ENCODE data around the gene TNKS1BP1. TPM values are rescaled to one million over a fixed set of nuclear protein-coding genes. Genes with fewer than 3 reads are reported as not detected.

The TNKS1BP1 gene
- total RNA-seq, 2 experiments from 2014 or later: 14.0 to 15.1 TPM

GRCh38 chr11:57353036-57353435, 28.3 kb upstream of the TNKS1BP1 start:
- Mint-ChIP-seq H3K36me3 (no peaks in the 10 kb centered on the region), H3K4me1 (ENCODE audit: low read depth) (peaks cover 2% of the 10 kb centered on the region), H3K9me3 (peaks cover 5% of the 10 kb centered on the region), H3K27ac (no peak overlapping the region), H3K27me3 (peaks cover 9% of the 10 kb centered on the region), H3K4me3 (no peak overlapping the region)
- ChIA-PET CTCF (interaction anchor here (0.9 to 2.0 kb wide), 5 partner anchors 78 to 291 kb away, joined by 3 to 9 read pairs (median 6); no protein-coding TSS in a partner anchor), POLR2A (no interaction called here)
- no peak for DNase-seq
- intact Hi-C loops (cut with micrococcal nuclease): no loop called here

DNA sequence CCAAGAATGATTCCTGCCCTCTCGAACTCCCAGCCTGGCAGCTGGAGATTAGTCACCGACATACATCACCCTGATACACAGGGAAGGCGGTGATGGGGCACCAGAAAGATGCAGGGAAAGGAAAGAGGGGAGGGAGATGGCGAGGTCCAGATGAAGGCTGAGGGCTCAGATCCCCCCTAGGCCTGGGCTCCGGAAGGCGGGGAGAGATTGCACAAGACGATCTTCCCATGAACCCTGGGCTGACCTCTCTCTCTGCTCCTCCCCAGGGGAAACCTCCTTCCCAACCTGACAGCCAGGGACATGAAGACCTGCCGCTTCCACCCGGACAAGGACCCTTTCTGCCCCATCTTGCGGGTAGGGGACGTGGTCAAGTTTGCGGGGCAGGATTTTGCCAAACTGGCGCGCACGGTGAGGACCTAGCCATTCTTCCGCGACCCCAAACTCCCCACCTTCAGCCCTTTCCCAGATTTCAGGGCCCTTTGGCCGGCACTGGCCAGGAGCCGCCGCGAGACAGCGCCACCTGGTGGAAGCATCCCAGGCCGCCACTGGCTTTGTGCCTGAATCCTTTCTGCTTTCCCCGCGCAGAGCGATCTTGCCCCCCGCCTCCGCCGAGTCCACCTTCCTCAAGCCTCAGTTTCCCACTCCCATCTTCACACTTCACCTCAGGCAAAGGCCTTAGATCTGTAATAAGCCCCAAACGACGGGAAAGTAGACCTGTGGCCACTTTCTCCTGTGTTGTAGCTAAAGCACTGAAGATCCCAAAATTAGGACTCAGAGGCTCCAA, 24.9 kb upstream of the TNKS1BP1 start:
- DNase-seq: peak; percentile 73
- H3K4me3 Mint-ChIP-seq: no peak overlapping the region
- peaks cover 2% of the 10 kb centered on the region for H3K4me1 Mint-ChIP-seq (ENCODE audit: low read depth)
- peaks cover 5% of the 10 kb centered on the region for H3K27me3 Mint-ChIP-seq
- no peaks in the 10 kb centered on the region for H3K36me3 Mint-ChIP-seq
- no peak overlapping the region for H3K27ac Mint-ChIP-seq
- intact Hi-C loops (cut with micrococcal nuclease): loop anchor here (5.0 to 10.0 kb wide), 2 partner anchors 178 to 505 kb away; no protein-coding TSS in a partner anchor
- H3K9me3 Mint-ChIP-seq: peaks cover 5% of the 10 kb centered on the region
- ChIA-PET POLR2A (no interaction called here), CTCF (interaction anchor here (0.5 to 4.9 kb wide), 20 partner anchors 8 to 509 kb away, joined by 3 to 43 read pairs (median 4); partner anchors contain the start of gene PRG2)

- Mint-ChIP-seq H3K9me3 (peaks cover 5% of the 10 kb centered on the region), H3K27ac (no peak overlapping the region), H3K4me1 (ENCODE audit: low read depth) (peaks cover 2% of the 10 kb centered on the region), H3K4me3 (no peak overlapping the region), H3K36me3 (no peaks in the 10 kb centered on the region), H3K27me3 (peaks cover 5% of the 10 kb centered on the region)
- intact Hi-C loops (cut with micrococcal nuclease): loop anchor here (5.0 to 10.0 kb wide), 2 partner anchors 179 to 504 kb away; no protein-coding TSS in a partner anchor
- DNase-seq: no peak
- POLR2A ChIA-PET: interaction anchor here (1.3 kb wide), 1 partner anchor 76 kb away, joined by 4 read pairs; no protein-coding TSS in a partner anchor
- CTCF ChIA-PET: interaction anchor here (0.6 to 4.9 kb wide), 9 partner anchors 8 to 337 kb away, joined by 3 to 43 read pairs (median 6); partner anchors contain the start of gene PRG2
These were observed 24.0 kb upstream of the TNKS1BP1 start for GRCh38 chr11:57348636-57349313.

DNA sequence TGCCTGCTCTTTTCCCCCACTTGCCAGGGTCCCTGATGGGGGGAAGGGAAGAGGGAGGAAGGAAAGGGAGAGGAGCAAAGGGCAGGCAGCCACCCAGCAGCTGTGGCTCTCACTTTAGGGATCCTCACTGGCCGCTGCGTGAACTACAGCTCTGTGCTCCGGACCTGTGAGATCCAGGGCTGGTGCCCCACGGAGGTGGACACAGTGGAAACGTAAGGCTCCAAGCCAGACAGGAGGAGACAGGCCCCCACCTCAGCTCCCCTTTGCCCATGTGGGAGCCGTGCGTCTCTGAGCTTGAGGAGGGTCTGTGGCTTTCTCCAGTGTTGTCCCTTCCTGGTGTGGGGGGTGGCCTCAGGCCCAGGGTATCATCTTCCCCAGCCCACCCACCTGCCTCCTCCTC, 23.3 kb upstream of the TNKS1BP1 start:
- no peaks in the 10 kb centered on the region for H3K36me3 Mint-ChIP-seq
- DNase-seq: no peak
- no peak overlapping the region for H3K4me3 Mint-ChIP-seq
- intact Hi-C loops (cut with micrococcal nuclease): loop anchor here (5.0 to 10.0 kb wide), 2 partner anchors 179 to 503 kb away; no protein-coding TSS in a partner anchor
- peaks cover 2% of the 10 kb centered on the region for H3K4me1 Mint-ChIP-seq (ENCODE audit: low read depth)
- H3K27ac Mint-ChIP-seq: no peak overlapping the region
- ChIA-PET CTCF (interaction anchor here (0.8 to 4.9 kb wide), 9 partner anchors 9 to 296 kb away, joined by 3 to 43 read pairs (median 6); partner anchors contain the start of gene SSRP1), POLR2A (interaction anchor here (1.3 kb wide), 1 partner anchor 77 kb away, joined by 4 read pairs; no protein-coding TSS in a partner anchor)
- H3K27me3 Mint-ChIP-seq: peaks cover 4% of the 10 kb centered on the region
- H3K9me3 Mint-ChIP-seq: peaks cover 5% of the 10 kb centered on the region

GRCh38 chr11:57347336-57347735, 22.6 kb upstream of the TNKS1BP1 start:
- DNase-seq: no peak
- Mint-ChIP-seq H3K27ac (no peak overlapping the region), H3K4me3 (no peak overlapping the region), H3K27me3 (peaks cover 4% of the 10 kb centered on the region), H3K4me1 (ENCODE audit: low read depth) (peaks cover 2% of the 10 kb centered on the region), H3K36me3 (no peaks in the 10 kb centered on the region), H3K9me3 (peaks cover 5% of the 10 kb centered on the region)
- intact Hi-C loops (cut with micrococcal nuclease): loop anchor here (5.0 to 10.0 kb wide), 2 partner anchors 180 to 503 kb away; no protein-coding TSS in a partner anchor
- ChIA-PET POLR2A (no interaction called here), CTCF (interaction anchor here (0.8 to 4.9 kb wide), 7 partner anchors 10 to 297 kb away, joined by 3 to 43 read pairs (median 5); partner anchors contain the start of gene SSRP1)

DNA sequence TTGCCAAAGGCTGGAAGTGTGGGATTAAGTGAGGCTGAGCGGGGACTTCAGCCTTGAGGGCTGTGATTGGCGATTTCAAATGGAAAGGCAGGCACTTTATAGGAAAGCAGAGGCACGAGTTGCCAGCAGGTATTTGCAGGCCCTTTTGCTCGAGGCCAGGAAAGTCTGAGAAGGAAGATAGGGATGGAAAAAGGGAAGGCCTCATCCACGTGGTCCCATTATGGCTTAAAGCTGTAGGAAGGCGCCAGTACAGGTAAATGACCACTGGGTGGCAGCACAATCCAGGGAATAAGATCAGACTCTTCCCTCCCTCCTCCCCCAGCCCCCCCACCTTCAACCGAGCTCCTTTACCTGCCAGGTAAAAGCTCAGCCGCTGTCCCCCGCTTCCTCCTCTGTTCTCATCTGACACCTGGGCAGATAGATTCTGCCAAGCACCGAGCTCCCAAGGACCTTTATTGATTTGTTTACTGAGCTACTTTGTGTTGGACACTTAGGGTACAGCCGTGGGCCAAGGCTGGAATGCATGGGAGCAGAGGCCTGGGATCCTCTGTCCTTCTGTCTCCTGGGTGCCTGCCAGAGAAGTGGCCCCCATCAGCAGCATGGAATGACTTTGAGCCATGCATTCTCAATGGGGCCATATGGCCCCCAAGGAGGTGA, 20.9 kb upstream of the TNKS1BP1 start:
- ChIA-PET POLR2A (no interaction called here), CTCF (interaction anchor here (0.6 to 4.9 kb wide), 35 partner anchors 9 to 941 kb away, joined by 3 to 43 read pairs (median 4); partner anchors contain the start of genes MED19, RTN4RL2, SLC43A1 and SSRP1)
- no peak overlapping the region for H3K4me3 Mint-ChIP-seq
- no peaks in the 10 kb centered on the region for H3K36me3 Mint-ChIP-seq
- peaks cover 2% of the 10 kb centered on the region for H3K4me1 Mint-ChIP-seq (ENCODE audit: low read depth)
- peak; percentile 76 for DNase-seq
- H3K27me3 Mint-ChIP-seq: peaks cover 2% of the 10 kb centered on the region
- intact Hi-C loops (cut with micrococcal nuclease): loop anchor here (1.0 to 10.0 kb wide), 5 partner anchors 113 to 501 kb away; no protein-coding TSS in a partner anchor
- H3K9me3 Mint-ChIP-seq: no peaks in the 10 kb centered on the region
- H3K27ac Mint-ChIP-seq: no peak overlapping the region

GRCh38 chr11:57344826-57345225, 20.1 kb upstream of the TNKS1BP1 start:
- CTCF ChIA-PET: interaction anchor here (0.8 to 4.9 kb wide), 6 partner anchors 10 to 139 kb away, joined by 3 to 43 read pairs (median 8); partner anchors contain the start of gene SSRP1
- DNase-seq: no peak
- no peak overlapping the region for H3K4me3 Mint-ChIP-seq
- no peaks in the 10 kb centered on the region for H3K36me3 Mint-ChIP-seq
- no peaks in the 10 kb centered on the region for H3K9me3 Mint-ChIP-seq
- no peak overlapping the region for H3K27ac Mint-ChIP-seq
- POLR2A ChIA-PET: no interaction called here
- intact Hi-C loops (cut with micrococcal nuclease): loop anchor here (1.0 to 10.0 kb wide), 6 partner anchors 114 to 500 kb away; no protein-coding TSS in a partner anchor
- peaks cover under 1% of the 10 kb centered on the region for H3K27me3 Mint-ChIP-seq
- peaks cover under 1% of the 10 kb centered on the region for H3K4me1 Mint-ChIP-seq (ENCODE audit: low read depth)

DNA sequence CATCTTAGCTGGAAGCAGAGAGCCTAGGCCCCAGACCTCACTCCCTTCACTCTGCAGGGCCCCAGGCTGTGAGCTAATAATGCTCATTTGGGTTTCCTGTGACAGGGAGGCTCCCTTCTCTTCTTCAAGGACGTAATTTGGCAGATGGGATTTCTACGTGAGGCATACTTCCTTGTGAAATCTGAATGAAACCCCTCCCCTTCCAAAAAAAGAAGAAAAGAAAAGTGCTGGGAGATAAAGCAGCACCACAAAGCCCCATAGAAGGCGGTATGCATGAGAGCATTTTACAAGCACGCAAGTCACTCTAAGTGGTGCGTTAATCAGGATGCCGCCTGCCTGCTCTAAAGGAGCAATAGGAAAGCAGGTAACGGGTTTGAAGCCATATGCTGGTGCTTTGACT, 19.1 kb upstream of the TNKS1BP1 start:
- no peaks in the 10 kb centered on the region for H3K9me3 Mint-ChIP-seq
- H3K27ac Mint-ChIP-seq: no peak overlapping the region
- intact Hi-C loops (cut with micrococcal nuclease): loop anchor here (2.0 to 10.0 kb wide), 4 partner anchors 115 to 499 kb away; no protein-coding TSS in a partner anchor
- H3K36me3 Mint-ChIP-seq: no peaks in the 10 kb centered on the region
- CTCF ChIA-PET: interaction anchor here (1.0 to 2.2 kb wide), 6 partner anchors 16 to 301 kb away, joined by 3 to 6 read pairs (median 3); no protein-coding TSS in a partner anchor
- POLR2A ChIA-PET: no interaction called here
- no peak overlapping the region for H3K4me3 Mint-ChIP-seq
- H3K4me1 Mint-ChIP-seq (ENCODE audit: low read depth): no peaks in the 10 kb centered on the region
- no peaks in the 10 kb centered on the region for H3K27me3 Mint-ChIP-seq
- DNase-seq: no peak

DNA sequence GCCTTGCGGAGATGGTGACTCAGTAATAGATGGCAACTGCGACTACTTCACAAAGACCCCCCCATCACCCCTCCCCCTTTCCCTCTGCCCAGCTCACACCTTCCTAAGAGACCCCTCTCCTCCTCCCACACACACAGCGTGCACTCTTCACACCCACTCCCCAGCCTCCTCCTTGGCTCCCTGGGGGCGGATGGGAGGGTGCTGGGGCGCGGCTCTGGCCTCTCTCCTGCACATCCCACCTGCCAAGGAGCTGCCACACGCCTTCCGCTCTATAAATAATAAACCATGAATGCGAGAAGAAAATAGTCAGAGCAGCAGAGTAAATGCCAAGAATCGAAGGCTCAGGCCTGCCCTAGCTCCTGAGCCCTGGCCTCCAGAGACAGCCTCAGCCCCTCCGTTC, 17.9 kb upstream of the TNKS1BP1 start:
- CTCF ChIA-PET: interaction anchor here (0.6 to 2.2 kb wide), 5 partner anchors 18 to 149 kb away, joined by 3 to 6 read pairs (median 3); no protein-coding TSS in a partner anchor
- intact Hi-C loops (cut with micrococcal nuclease): loop anchor here (5.0 to 10.0 kb wide), 2 partner anchors 460 to 498 kb away; no protein-coding TSS in a partner anchor
- no peak overlapping the region for H3K4me3 Mint-ChIP-seq

DNA sequence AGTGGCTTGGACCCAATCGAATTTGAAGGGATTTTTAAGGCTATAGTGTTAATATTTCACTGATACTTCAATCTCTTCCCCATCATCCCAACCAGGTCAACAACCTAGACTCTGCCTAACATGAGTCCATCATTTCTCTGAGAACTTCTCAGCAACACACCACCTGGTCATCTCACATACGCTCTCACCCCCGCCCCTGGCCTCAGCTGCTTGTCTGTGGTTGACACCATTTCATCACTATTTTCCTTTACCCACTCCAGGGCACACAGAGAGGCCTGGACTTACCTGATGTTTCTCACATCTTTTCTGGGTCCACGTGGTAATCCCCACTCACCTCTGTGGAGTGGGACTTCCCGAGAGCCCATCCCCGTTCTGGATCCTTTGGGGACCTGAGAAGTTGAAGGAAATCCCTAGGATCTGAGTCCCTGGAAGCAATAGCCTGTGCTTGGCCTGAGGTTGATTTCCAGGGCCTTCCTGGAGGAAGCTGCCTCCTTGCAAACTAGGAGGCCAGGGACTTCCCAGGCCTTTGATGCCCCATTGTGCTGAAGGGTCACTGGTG, 16.6 kb upstream of the TNKS1BP1 start:
- no peak overlapping the region for H3K4me3 Mint-ChIP-seq
- H3K27ac Mint-ChIP-seq: no peak overlapping the region
- POLR2A ChIA-PET: no interaction called here
- H3K27me3 Mint-ChIP-seq: no peaks in the 10 kb centered on the region
- H3K4me1 Mint-ChIP-seq (ENCODE audit: low read depth): peaks cover 5% of the 10 kb centered on the region
- no peaks in the 10 kb centered on the region for H3K9me3 Mint-ChIP-seq
- CTCF ChIA-PET: interaction anchor here (2.2 kb wide), 1 partner anchor 117 kb away, joined by 6 read pairs; no protein-coding TSS in a partner anchor
- DNase-seq: no peak
- intact Hi-C loops (cut with micrococcal nuclease): loop anchor here (5.0 to 10.0 kb wide), 2 partner anchors 461 to 497 kb away; no protein-coding TSS in a partner anchor
- H3K36me3 Mint-ChIP-seq: no peaks in the 10 kb centered on the region

More for the DNA sequence above, 17.9 kb upstream of the TNKS1BP1 start:
- no peak for DNase-seq
- no peak overlapping the region for H3K27ac Mint-ChIP-seq
- H3K9me3 Mint-ChIP-seq: no peaks in the 10 kb centered on the region
- no peaks in the 10 kb centered on the region for H3K27me3 Mint-ChIP-seq
- H3K36me3 Mint-ChIP-seq: no peaks in the 10 kb centered on the region
- no peaks in the 10 kb centered on the region for H3K4me1 Mint-ChIP-seq (ENCODE audit: low read depth)
- POLR2A ChIA-PET: no interaction called here

Data from activated CD4-positive, alpha-beta memory T cell treated with anti-CD3 and anti-CD28 coated beads for 36 hours (primary cell).